Sigmoid colon (tissue), 3 donors: ENCODE measurements around the gene RAVER2.

ENCODE experiments used
- POLR2A ChIP-seq, 2 donors: fragments of 450-650 bp; IDR thresholded peaks; one replicate each; pipeline ENCODE4 v1.6.1; 2016; ENCODE audit warnings: antibody characterized with exemption in 2 of 2, mild to moderate bottlenecking in 2 of 2, moderate library complexity in 2 of 2
- TF ChIP-seq, protein P1 (sequence below), 4 experiments: fragments of 450-650 bp in 3 of 4; fragments of 200-600 bp in 1 of 4; IDR thresholded peaks; one replicate each; pipeline ENCODE4 v1.5.1; 2016 to 2019; ENCODE audit warnings: antibody characterized with exemption in 4 of 4, mild to moderate bottlenecking in 3 of 4, moderate library complexity in 2 of 4

GRCh38 chr1:64801851-64802523, 57.1 kb downstream of the RAVER2 start:
- no peak for TF ChIP-seq POLR2A (IDR thresholded peaks at IDR 0.05)
- TF ChIP-seq, protein P1, sequence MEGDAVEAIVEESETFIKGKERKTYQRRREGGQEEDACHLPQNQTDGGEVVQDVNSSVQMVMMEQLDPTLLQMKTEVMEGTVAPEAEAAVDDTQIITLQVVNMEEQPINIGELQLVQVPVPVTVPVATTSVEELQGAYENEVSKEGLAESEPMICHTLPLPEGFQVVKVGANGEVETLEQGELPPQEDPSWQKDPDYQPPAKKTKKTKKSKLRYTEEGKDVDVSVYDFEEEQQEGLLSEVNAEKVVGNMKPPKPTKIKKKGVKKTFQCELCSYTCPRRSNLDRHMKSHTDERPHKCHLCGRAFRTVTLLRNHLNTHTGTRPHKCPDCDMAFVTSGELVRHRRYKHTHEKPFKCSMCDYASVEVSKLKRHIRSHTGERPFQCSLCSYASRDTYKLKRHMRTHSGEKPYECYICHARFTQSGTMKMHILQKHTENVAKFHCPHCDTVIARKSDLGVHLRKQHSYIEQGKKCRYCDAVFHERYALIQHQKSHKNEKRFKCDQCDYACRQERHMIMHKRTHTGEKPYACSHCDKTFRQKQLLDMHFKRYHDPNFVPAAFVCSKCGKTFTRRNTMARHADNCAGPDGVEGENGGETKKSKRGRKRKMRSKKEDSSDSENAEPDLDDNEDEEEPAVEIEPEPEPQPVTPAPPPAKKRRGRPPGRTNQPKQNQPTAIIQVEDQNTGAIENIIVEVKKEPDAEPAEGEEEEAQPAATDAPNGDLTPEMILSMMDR (IDR thresholded peaks at IDR 0.05) = no peak
